Middle frontal gyrus (tissue), 1 donor: Measurements from ENCODE around the gene SPARCL1.
"Not testable (repeated sequence)": the region's sequence is repeated elsewhere in the genome, so short reads cannot be mapped to it uniquely, and the experiment has no call there.

Experiments used
- DNase-seq: peaks from one replicate; pipeline ENCODE4 v3.0.0-alpha.2; 2015; ENCODE audit warnings: low spot score; ENCODE audit errors: extremely low spot score

SPARCL1 gene

GRCh38 chr4:87529187-87529586 is at the start of gene SPARCL1:
SPARCL1 (minus strand) TSS chr4:87529376; CDS start chr4:87499574, 29,802 bp downstream.
- DNase-seq: no peak

- no peak for DNase-seq
Observed at GRCh38 chr4:87575983-87576382, 46.8 kb upstream of the SPARCL1 start.

GRCh38 chr4:87575408-87575807 is 46.2 kb upstream of the SPARCL1 start:
- no peak for DNase-seq

GRCh38 chr4:87574996-87575395 is 45.8 kb upstream of the SPARCL1 start:
- DNase-seq: no peak

- DNase-seq: not testable (repeated sequence)
Observed at GRCh38 chr4:87574376-87574775, 45.2 kb upstream of the SPARCL1 start.

GRCh38 chr4:87570290-87570805 is 41.2 kb upstream of the SPARCL1 start:
- no peak for DNase-seq

- DNase-seq: no peak
Observed at GRCh38 chr4:87567191-87567590, 38.0 kb upstream of the SPARCL1 start.

GRCh38 chr4:87566276-87566675 is 37.1 kb upstream of the SPARCL1 start:
- no peak for DNase-seq

- no peak for DNase-seq
Observed at GRCh38 chr4:87565746-87566145, 36.6 kb upstream of the SPARCL1 start.

- no peak for DNase-seq
Observed at GRCh38 chr4:87560802-87561201, 31.6 kb upstream of the SPARCL1 start.

- no peak for DNase-seq
Observed at GRCh38 chr4:87559090-87559837, 30.1 kb upstream of the SPARCL1 start.

- no peak for DNase-seq
Observed at GRCh38 chr4:87557348-87557747, 28.2 kb upstream of the SPARCL1 start.

GRCh38 chr4:87555773-87556619 is 26.8 kb upstream of the SPARCL1 start:
- DNase-seq: no peak

GRCh38 chr4:87553182-87553581 is 24.0 kb upstream of the SPARCL1 start:
- DNase-seq: no peak

GRCh38 chr4:87551361-87551760 is 22.2 kb upstream of the SPARCL1 start:
- no peak for DNase-seq

- DNase-seq: no peak
Observed at GRCh38 chr4:87547016-87547708, 18.0 kb upstream of the SPARCL1 start.

GRCh38 chr4:87545052-87545451 is 15.9 kb upstream of the SPARCL1 start:
- DNase-seq: no peak

GRCh38 chr4:87543835-87544461 is 14.8 kb upstream of the SPARCL1 start:
- DNase-seq: no peak

- DNase-seq: no peak
Observed at GRCh38 chr4:87542734-87543312, 13.6 kb upstream of the SPARCL1 start.

- peak; percentile 60 for DNase-seq
Observed at GRCh38 chr4:87541956-87542709, 13.0 kb upstream of the SPARCL1 start.
